ENCODE results near the gene CRISPLD2. TPM values are rescaled to one million over a fixed set of nuclear protein-coding genes. Genes with fewer than 3 reads are reported as not detected.
"Not testable (repeated sequence)": the region's sequence is repeated elsewhere in the genome, so short reads cannot be mapped to it uniquely, and the experiment has no call there.

Gene CRISPLD2
- total and polyA plus RNA-seq, 2 donors from 2014 or later, result 4.8 to 108 TPM

DNA sequence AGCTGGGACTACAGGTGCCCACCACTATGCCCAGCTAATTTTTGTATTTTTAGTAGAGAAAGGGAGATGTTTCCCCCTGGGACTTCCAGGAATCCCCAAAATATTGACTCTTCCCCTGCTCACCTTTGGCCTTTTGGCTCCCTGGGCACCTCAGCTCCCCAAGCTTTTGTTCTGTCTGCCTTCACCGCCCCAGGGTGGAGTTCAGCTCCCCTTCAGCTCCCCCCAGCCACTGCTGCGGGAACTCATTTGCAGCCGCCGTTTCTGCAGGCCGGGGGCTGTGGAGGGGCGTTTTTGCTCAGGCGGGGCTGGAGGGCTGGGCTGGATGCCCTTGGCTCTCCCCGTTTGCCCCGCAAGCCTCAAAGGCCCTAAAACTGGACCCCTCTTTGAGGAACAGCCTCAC is 47.9 kb downstream of the CRISPLD2 start:
- Histone ChIP-seq H3K9me3 (ENCODE audit: control insufficient read depth in 2 of 3, insufficient read depth in 1 of 3, low read length in 3 of 3) (no peaks in the 10 kb centered on the region), H3K27ac (ENCODE audit: low read depth in 2 of 2, low read length in 2 of 2) (no peak overlapping the region), H3K9ac (ENCODE audit: low read length in 3 of 3) (no peak overlapping the region), H3K4me3 (ENCODE audit: low read length in 3 of 3) (no peak overlapping the region), H3K4me1 (ENCODE audit: control insufficient read depth in 2 of 3, insufficient read depth in 2 of 3, low read depth in 1 of 3, low read length in 3 of 3) (no peaks in the 10 kb centered on the region), H3K36me3 (ENCODE audit: control insufficient read depth in 2 of 3, insufficient read depth in 3 of 3, low read length in 3 of 3) (no peaks in the 10 kb centered on the region), H3K27me3 (ENCODE audit: control insufficient read depth, insufficient read depth, low read length) (no peaks in the 10 kb centered on the region)
- DNase-seq, result no peak
- intact Hi-C loops (cut with DNase I), result no loop called here
- TF ChIP-seq CTCF (IDR thresholded peaks at IDR 0.05; ENCODE audit: borderline replicate concordance, extremely low read depth, insufficient read depth), result no peak
- no peak for FAIRE-seq

DNA sequence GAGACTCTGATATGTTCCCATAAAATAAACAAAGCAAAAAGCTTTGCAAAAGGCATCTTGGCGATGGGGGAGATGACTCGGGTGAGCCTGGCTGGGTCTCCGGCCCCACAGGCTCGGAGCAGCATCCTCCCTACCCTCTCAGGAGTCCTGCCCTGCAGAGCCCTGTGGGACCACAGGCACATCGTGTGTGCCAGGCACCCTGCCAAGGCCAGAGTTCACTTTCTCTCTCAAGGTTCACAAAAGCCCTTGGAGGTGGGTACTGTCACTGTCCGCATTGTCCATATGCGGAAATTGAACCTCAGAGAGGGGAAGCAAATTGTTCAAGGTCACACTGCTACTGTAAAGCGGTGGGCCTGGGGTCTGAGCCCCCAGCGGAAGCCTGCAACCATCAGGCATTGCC is 48.5 kb downstream of the CRISPLD2 start:
- no peak overlapping the region for H3K4me3 ChIP-seq (ENCODE audit: low read length in 3 of 3)
- H3K27me3 ChIP-seq (ENCODE audit: control insufficient read depth, insufficient read depth, low read length), result no peaks in the 10 kb centered on the region
- H3K9me3 ChIP-seq (ENCODE audit: control insufficient read depth in 2 of 3, insufficient read depth in 1 of 3, low read length in 3 of 3), result no peaks in the 10 kb centered on the region
- no peak overlapping the region for H3K27ac ChIP-seq (ENCODE audit: low read depth in 2 of 2, low read length in 2 of 2)
- no peak for TF ChIP-seq CTCF (IDR thresholded peaks at IDR 0.05; ENCODE audit: borderline replicate concordance, extremely low read depth, insufficient read depth)
- no peaks in the 10 kb centered on the region for H3K36me3 ChIP-seq (ENCODE audit: control insufficient read depth in 2 of 3, insufficient read depth in 3 of 3, low read length in 3 of 3)
- FAIRE-seq (no peak), DNase-seq (no peak)
- intact Hi-C loops (cut with DNase I), result no loop called here
- H3K4me1 ChIP-seq (ENCODE audit: control insufficient read depth in 2 of 3, insufficient read depth in 2 of 3, low read depth in 1 of 3, low read length in 3 of 3), result no peaks in the 10 kb centered on the region
- no peak overlapping the region for H3K9ac ChIP-seq (ENCODE audit: low read length in 3 of 3)

GRCh38 chr16:84868829-84869472 is 49.2 kb downstream of the CRISPLD2 start:
- H3K27me3 ChIP-seq (ENCODE audit: control insufficient read depth, insufficient read depth, low read length), result no peaks in the 10 kb centered on the region
- TF ChIP-seq CTCF (IDR thresholded peaks at IDR 0.05; ENCODE audit: borderline replicate concordance, extremely low read depth, insufficient read depth), result no peak
- no peaks in the 10 kb centered on the region for H3K9me3 ChIP-seq (ENCODE audit: control insufficient read depth in 2 of 3, insufficient read depth in 1 of 3, low read length in 3 of 3)
- no peak for FAIRE-seq
- no peak for DNase-seq
- intact Hi-C loops (cut with DNase I), result no loop called here
- H3K9ac ChIP-seq (ENCODE audit: low read length in 3 of 3), result no peak overlapping the region
- H3K27ac ChIP-seq (ENCODE audit: low read depth in 2 of 2, low read length in 2 of 2), result no peak overlapping the region
- H3K36me3 ChIP-seq (ENCODE audit: control insufficient read depth in 2 of 3, insufficient read depth in 3 of 3, low read length in 3 of 3), result no peaks in the 10 kb centered on the region
- H3K4me3 ChIP-seq (ENCODE audit: low read length in 3 of 3), result no peak overlapping the region
- no peaks in the 10 kb centered on the region for H3K4me1 ChIP-seq (ENCODE audit: control insufficient read depth in 2 of 3, insufficient read depth in 2 of 3, low read depth in 1 of 3, low read length in 3 of 3)

DNA sequence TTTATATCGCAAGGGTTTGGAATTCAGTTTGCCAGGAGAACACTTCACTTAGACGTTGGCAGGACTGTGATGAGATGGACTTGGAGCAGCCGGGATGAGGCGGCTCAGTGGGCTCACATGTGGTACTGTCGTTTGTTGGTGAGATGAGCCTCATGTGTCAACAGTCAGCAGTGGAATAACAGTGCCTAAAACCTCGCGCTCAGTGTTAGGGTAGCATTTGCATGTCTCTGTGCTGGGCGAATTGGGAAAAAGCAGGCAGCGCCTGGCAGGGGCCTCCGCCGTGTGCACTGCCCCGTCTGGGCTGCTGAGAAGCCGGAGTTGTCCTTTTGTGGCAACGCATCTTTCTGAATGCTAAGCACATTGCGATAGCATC is 49.7 kb downstream of the CRISPLD2 start:
- intact Hi-C loops (cut with DNase I), result no loop called here

GRCh38 chr16:84872971-84873370 is 53.2 kb downstream of the CRISPLD2 start:
- FAIRE-seq; H3K4me1 ChIP-seq (ENCODE audit: control insufficient read depth in 2 of 3, insufficient read depth in 2 of 3, low read depth in 1 of 3, low read length in 3 of 3); H3K27me3 ChIP-seq (ENCODE audit: control insufficient read depth, insufficient read depth, low read length); H3K4me3 ChIP-seq (ENCODE audit: low read length in 3 of 3); intact Hi-C loops (cut with DNase I); H3K9ac ChIP-seq (ENCODE audit: low read length in 3 of 3); DNase-seq; H3K27ac ChIP-seq (ENCODE audit: low read depth in 2 of 2, low read length in 2 of 2); H3K36me3 ChIP-seq (ENCODE audit: control insufficient read depth in 2 of 3, insufficient read depth in 3 of 3, low read length in 3 of 3); H3K9me3 ChIP-seq (ENCODE audit: control insufficient read depth in 2 of 3, insufficient read depth in 1 of 3, low read length in 3 of 3): not testable (repeated sequence)

More for the DNA sequence above, 49.7 kb downstream of the CRISPLD2 start:
- TF ChIP-seq CTCF (IDR thresholded peaks at IDR 0.05; ENCODE audit: borderline replicate concordance, extremely low read depth, insufficient read depth), result no peak
- H3K9ac ChIP-seq (ENCODE audit: low read length in 3 of 3), result no peak overlapping the region
- H3K4me3 ChIP-seq (ENCODE audit: low read length in 3 of 3), result no peak overlapping the region
- FAIRE-seq, result no peak
- no peaks in the 10 kb centered on the region for H3K27me3 ChIP-seq (ENCODE audit: control insufficient read depth, insufficient read depth, low read length)
- H3K27ac ChIP-seq (ENCODE audit: low read depth in 2 of 2, low read length in 2 of 2), result no peak overlapping the region
- no peaks in the 10 kb centered on the region for H3K4me1 ChIP-seq (ENCODE audit: control insufficient read depth in 2 of 3, insufficient read depth in 2 of 3, low read depth in 1 of 3, low read length in 3 of 3)
- no peak for DNase-seq
- H3K9me3 ChIP-seq (ENCODE audit: control insufficient read depth in 2 of 3, insufficient read depth in 1 of 3, low read length in 3 of 3), result no peaks in the 10 kb centered on the region
- no peaks in the 10 kb centered on the region for H3K36me3 ChIP-seq (ENCODE audit: control insufficient read depth in 2 of 3, insufficient read depth in 3 of 3, low read length in 3 of 3)

Data from kidney (tissue), 14 donors.